H1 (cell line): ENCODE results near the gene ARHGEF4.

ENCODE experiments used
- CTCF ChIP-seq, 3 experiments: IDR thresholded peaks; 1 replicate in 2 of 3; 2 replicates in 1 of 3; pipeline versions ENCODE4 v1.5.1 to v1.6.1; 2011; ENCODE audit warnings: low read length in 3 of 3, mild to moderate bottlenecking in 3 of 3, inconsistent platforms in 2 of 3, low read depth in 1 of 3, moderate library complexity in 1 of 3; ENCODE audit not compliant: insufficient read depth in 1 of 3; ENCODE audit errors: control extremely low read depth in 1 of 3
- EGR1 ChIP-seq: IDR thresholded peaks from 2 replicates; pipeline ENCODE4 v1.6.1; 2011; ENCODE audit warnings: low read depth, low read length, borderline replicate concordance
- EP300 ChIP-seq, 2 experiments: IDR thresholded peaks; 1 replicate in 1 of 2; 2 replicates in 1 of 2; pipeline ENCODE4 v1.6.1; 2011 to 2012; ENCODE audit warnings: low read depth in 2 of 2, low read length in 2 of 2, mild to moderate bottlenecking in 2 of 2, borderline replicate concordance in 1 of 2, inconsistent platforms in 1 of 2, moderate library complexity in 1 of 2
- GTF2F1 ChIP-seq: IDR thresholded peaks from 2 replicates; pipeline ENCODE4 v1.6.1; 2012; ENCODE audit warnings: low read depth, low read length, improper control_type of control experiment, borderline replicate concordance
- POLR2A ChIP-seq, 2 experiments: IDR thresholded peaks; 1 replicate in 1 of 2; 2 replicates in 1 of 2; pipeline ENCODE4 v1.6.1; 2011; ENCODE audit warnings: low read depth in 2 of 2, low read length in 2 of 2, mild to moderate bottlenecking in 2 of 2; ENCODE audit errors: control extremely low read depth in 1 of 2

GRCh38 chr2:130830538-130830937 lies 6.2 kb upstream of the ARHGEF4 start:
- TF ChIP-seq EP300 (IDR thresholded peaks at IDR 0.05; ENCODE audit: borderline replicate concordance in 1 of 2, low read depth in 2 of 2, low read length in 2 of 2) (no peak), POLR2A (IDR thresholded peaks at IDR 0.05; ENCODE audit: control extremely low read depth in 1 of 2, low read depth in 2 of 2, low read length in 2 of 2) (no peak), CTCF (IDR thresholded peaks at IDR 0.05; ENCODE audit: control extremely low read depth in 1 of 3, insufficient read depth in 1 of 3, low read depth in 1 of 3, low read length in 3 of 3) (no peak), EGR1 (no peak), GTF2F1 (no peak)
